IMR-90 (cell line): Measurements from ENCODE around the gene HCFC1R1. TPM values are rescaled to one million over a fixed set of nuclear protein-coding genes. Genes with fewer than 3 reads are reported as not detected.

ENCODE experiments used
- ATAC-seq: fragments of 200-7000 bp; cut with Tn5 transposase; 2 replicates; pipeline ENCODE4 v1.9.1; 2020; ENCODE audit warnings: low read depth, mild to moderate bottlenecking, moderate library complexity
- BruUV-seq: library from RNA; stranded (reverse); fragments of 400-500 nt; replicated peaks from 2 replicates; lab custom pipeline; 2021; lab: Mats Ljungman, UMichigan
- CTCF ChIA-PET: fragments of 300-600 bp; formaldehyde crosslinking; extraction: SDS; loops from one replicate; lab custom pipeline; 2021; ENCODE audit warnings: antibody characterized with exemption; lab: Yijun Ruan, JAX
- POLR2A ChIA-PET: fragments of 300-600 bp; sonication (Branson Sonifier 250); formaldehyde crosslinking; loops from one replicate; lab custom pipeline; 2022; ENCODE audit warnings: antibody characterized with exemption; ENCODE audit not compliant: unreplicated experiment; lab: Charles Lee
- DNase-seq: peaks from one replicate; pipeline ENCODE4 v3.0.0; 2013
- H2AFZ ChIP-seq: replicated peaks from 2 replicates; pipeline ENCODE3; 2013; ENCODE audit warnings: low read length, mild to moderate bottlenecking; ENCODE audit not compliant: poor library complexity
- H2AK5ac ChIP-seq: 2 replicates; pipeline ENCODE4 v1.6.1; 2013; ENCODE audit warnings: low read depth, low read length, inconsistent platforms
- H2AK9ac ChIP-seq: replicated peaks from 2 replicates; pipeline ENCODE3; 2013; ENCODE audit warnings: mild to moderate bottlenecking, low read depth, low read length, moderate library complexity; ENCODE audit not compliant: poor library complexity
- H2BK120ac ChIP-seq: 2 replicates; pipeline ENCODE4 v1.6.1; 2013; ENCODE audit warnings: low read depth, low read length, inconsistent platforms
- H2BK15ac ChIP-seq: 3 replicates; pipeline ENCODE4 v1.6.1; 2013; ENCODE audit warnings: low read depth, low read length, inconsistent platforms
- H2BK20ac ChIP-seq: 2 replicates; pipeline ENCODE4 v1.6.1; 2013; ENCODE audit warnings: low read depth, mild to moderate bottlenecking, inconsistent platforms, low read length, moderate library complexity
- H2BK5ac ChIP-seq: 2 replicates; pipeline ENCODE4 v1.6.1; 2013; ENCODE audit warnings: mild to moderate bottlenecking, low read depth, low read length, inconsistent platforms; ENCODE audit not compliant: poor library complexity, severe bottlenecking
- H3K14ac ChIP-seq: replicated peaks from 2 replicates; pipeline ENCODE4 v1.6.1; 2013; ENCODE audit warnings: low read depth, low read length, inconsistent platforms
- H3K18ac ChIP-seq: 2 replicates; pipeline ENCODE4 v1.6.1; 2013; ENCODE audit warnings: low read depth, low read length, control low read depth
- H3K23ac ChIP-seq: 2 replicates; pipeline ENCODE4 v1.6.1; 2013; ENCODE audit warnings: low read depth, low read length, inconsistent platforms
- H3K27ac ChIP-seq: 2 replicates; pipeline ENCODE4 v1.5.1; 2013; ENCODE audit warnings: mild to moderate bottlenecking, control low read depth, low read length; ENCODE audit not compliant: insufficient read depth
- H3K27me3 ChIP-seq: 2 replicates; pipeline ENCODE4 v1.6.1; 2013; ENCODE audit warnings: low read length; ENCODE audit not compliant: control insufficient read depth, insufficient read depth
- H3K36me3 ChIP-seq: 2 replicates; pipeline ENCODE4 v1.6.1; 2013; ENCODE audit warnings: low read length, mixed read lengths; ENCODE audit not compliant: control insufficient read depth, insufficient read depth
- H3K4ac ChIP-seq: 2 replicates; pipeline ENCODE4 v1.6.1; 2013; ENCODE audit warnings: low read depth, low read length, inconsistent platforms
- H3K4me1 ChIP-seq: 2 replicates; pipeline ENCODE4 v1.6.1; 2013; ENCODE audit warnings: low read length, mixed read lengths; ENCODE audit not compliant: control insufficient read depth, insufficient read depth
- H3K4me2 ChIP-seq: 2 replicates; pipeline ENCODE4 v1.6.1; 2013; ENCODE audit warnings: low read depth, mild to moderate bottlenecking, control low read depth, low read length, moderate library complexity
- H3K4me3 ChIP-seq: 2 replicates; pipeline ENCODE4 v1.5.1; 2013; ENCODE audit warnings: low read depth, mild to moderate bottlenecking, control low read depth, low read length, moderate library complexity; ENCODE audit not compliant: insufficient read depth
- H3K56ac ChIP-seq: 2 replicates; pipeline ENCODE4 v1.6.1; 2013; ENCODE audit warnings: low read length, inconsistent platforms; ENCODE audit not compliant: insufficient read depth; ENCODE audit errors: extremely low read depth
- H3K79me1 ChIP-seq, 2 experiments: 2 replicates each; pipeline ENCODE4 v1.6.1; 2013; ENCODE audit warnings: low read length in 2 of 2, inconsistent platforms in 1 of 2, low read depth in 1 of 2
- H3K9ac ChIP-seq: 2 replicates; pipeline ENCODE4 v1.6.1; 2013; ENCODE audit warnings: low read depth, low read length, control low read depth
- H3K9me1 ChIP-seq: 2 replicates; pipeline ENCODE4 v1.6.1; 2013; ENCODE audit warnings: low read length, inconsistent platforms; ENCODE audit not compliant: insufficient read depth
- H3K9me3 ChIP-seq: 2 replicates; pipeline ENCODE4 v1.6.1; 2013; ENCODE audit warnings: low read length; ENCODE audit not compliant: control insufficient read depth, insufficient read depth
- H4K20me1 ChIP-seq: 2 replicates; pipeline ENCODE4 v1.6.1; 2013; ENCODE audit warnings: low read length, inconsistent platforms; ENCODE audit not compliant: insufficient read depth
- H4K5ac ChIP-seq: 2 replicates; pipeline ENCODE4 v1.6.1; 2013; ENCODE audit warnings: mild to moderate bottlenecking, low read depth, low read length, control low read depth
- H4K8ac ChIP-seq, 2 experiments: 2 replicates each; pipeline ENCODE4 v1.6.1; 2013; ENCODE audit warnings: low read depth in 2 of 2, low read length in 2 of 2, control low read depth in 1 of 2, inconsistent platforms in 1 of 2
- H4K91ac ChIP-seq: 2 replicates; pipeline ENCODE4 v1.6.1; 2013; ENCODE audit warnings: low read depth, low read length, inconsistent platforms; ENCODE audit not compliant: insufficient read depth
- BHLHE40 ChIP-seq: fragments of 150-350 bp; IDR thresholded peaks from 2 replicates; pipeline ENCODE4 v1.6.1; 2016; ENCODE audit warnings: mild to moderate bottlenecking, low read depth, low read length
- CEBPB ChIP-seq: IDR thresholded peaks from 2 replicates; pipeline ENCODE4 v1.6.1; 2012; ENCODE audit warnings: low read depth, low read length, improper control_type of control experiment
- CHD1 ChIP-seq: IDR thresholded peaks from 2 replicates; pipeline ENCODE4 v1.6.1; 2012; ENCODE audit warnings: low read depth, low read length, improper control_type of control experiment
- FOS ChIP-seq: fragments of 150-350 bp; IDR thresholded peaks from 2 replicates; pipeline ENCODE4 v1.6.1; 2016; ENCODE audit warnings: low read depth, low read length
- MAFK ChIP-seq: IDR thresholded peaks from 2 replicates; pipeline ENCODE4 v1.6.1; 2012; ENCODE audit warnings: low read depth, low read length, improper control_type of control experiment
- MAZ ChIP-seq: IDR thresholded peaks from 2 replicates; pipeline ENCODE4 v1.6.1; 2012; ENCODE audit warnings: low read depth, mild to moderate bottlenecking, low read length, improper control_type of control experiment, moderate library complexity, borderline replicate concordance
- MXI1 ChIP-seq: IDR thresholded peaks from 2 replicates; pipeline ENCODE4 v1.6.1; 2012; ENCODE audit warnings: low read depth, mild to moderate bottlenecking, low read length, moderate library complexity, borderline replicate concordance
- NFE2L2 ChIP-seq: fragments of 150-350 bp; IDR thresholded peaks from 2 replicates; pipeline ENCODE4 v1.6.1; 2016; ENCODE audit warnings: low read depth, mild to moderate bottlenecking, low read length
- POLR2A ChIP-seq: IDR thresholded peaks from 2 replicates; pipeline ENCODE4 v1.6.1; 2012; ENCODE audit warnings: mild to moderate bottlenecking, low read depth, low read length
- RAD21 ChIP-seq: IDR thresholded peaks from 2 replicates; pipeline ENCODE4 v1.6.1; 2012; ENCODE audit warnings: low read length, improper control_type of control experiment
- RCOR1 ChIP-seq: IDR thresholded peaks from 2 replicates; pipeline ENCODE4 v1.6.1; 2012; ENCODE audit warnings: mild to moderate bottlenecking, low read length, improper control_type of control experiment; ENCODE audit not compliant: insufficient replicate concordance
- RFX5 ChIP-seq: IDR thresholded peaks from 2 replicates; pipeline ENCODE4 v1.8.0; 2012; ENCODE audit warnings: low read depth, mild to moderate bottlenecking, low read length, moderate library complexity
- SMC3 ChIP-seq: fragments of 150-350 bp; IDR thresholded peaks from 2 replicates; pipeline ENCODE4 v1.6.1; 2016; ENCODE audit warnings: low read depth, mild to moderate bottlenecking, antibody characterized with exemption, low read length, moderate library complexity
- WGBS, 2 experiments: methylation state at CpG; one replicate each; pipeline versions ENCODE4 v1.1.5 to v1.1.7; 2013; ENCODE audit warnings: missing lambda C conversion rate in 2 of 2; ENCODE audit not compliant: insufficient read length in 1 of 2; ENCODE audit errors: extremely low coverage in 2 of 2; 5-methylcytosine and 5-hydroxymethylcytosine counted together
- dilution Hi-C: fragments of 300-500 bp; cut with HindIII; formaldehyde crosslinking; loops from one replicate; pipeline ENCODE4 v1.14.3; 2018; ENCODE audit warnings: low sequenced_read_pairs; ENCODE audit not compliant: unreplicated experiment
- in situ Hi-C: fragments of 300-500 bp; cut with MboI; formaldehyde crosslinking; loops from 3 replicates; pipeline ENCODE4 v1.14.3; 2019; ENCODE audit warnings: low sequenced_read_pairs, inconsistent platforms, mixed read lengths
- intact Hi-C: fragments of 100-400 bp; cut with micrococcal nuclease; formaldehyde crosslinking; loops from 2 replicates; pipeline ENCODE4 v1.10.0; 2022
- polyA plus RNA-seq, 3 experiments: library from polyadenylated mRNA; depleted of rRNA; stranded (reverse); fragments of >200 nt; gene quantifications; 2 replicates each; pipeline ENCODE4 v1.2.3, GENCODE V29; 2012; ENCODE audit warnings: low replicate concordance in 1 of 3
- total RNA-seq: library from RNA; depleted of rRNA; stranded (reverse); fragments of >200 nt; gene quantifications from 2 replicates; pipeline ENCODE4 v1.2.3, GENCODE V29; 2012
- TF ChIP-seq, protein P1 (sequence below): fragments of 150-350 bp; IDR thresholded peaks from 2 replicates; pipeline ENCODE4 v1.6.1; 2017; ENCODE audit warnings: mild to moderate bottlenecking, antibody characterized with exemption, low read length, low read depth
- TF ChIP-seq, protein P2 (sequence below): fragments of 150-350 bp; IDR thresholded peaks from 2 replicates; pipeline ENCODE4 v1.6.1; 2016; ENCODE audit warnings: low read depth, mild to moderate bottlenecking, low read length, moderate library complexity, borderline replicate concordance
- TF ChIP-seq, protein P3 (sequence below): conservative IDR thresholded peaks from 2 replicates; pipeline ENCODE4 v1.5.1; 2012; ENCODE audit warnings: mild to moderate bottlenecking, low read depth, low read length, improper control_type of control experiment

Gene HCFC1R1
- total and polyA plus RNA-seq, 2 of the 4 experiments (the other 2 are of a cell fraction) = 7.2 to 57.9 TPM

DNA sequence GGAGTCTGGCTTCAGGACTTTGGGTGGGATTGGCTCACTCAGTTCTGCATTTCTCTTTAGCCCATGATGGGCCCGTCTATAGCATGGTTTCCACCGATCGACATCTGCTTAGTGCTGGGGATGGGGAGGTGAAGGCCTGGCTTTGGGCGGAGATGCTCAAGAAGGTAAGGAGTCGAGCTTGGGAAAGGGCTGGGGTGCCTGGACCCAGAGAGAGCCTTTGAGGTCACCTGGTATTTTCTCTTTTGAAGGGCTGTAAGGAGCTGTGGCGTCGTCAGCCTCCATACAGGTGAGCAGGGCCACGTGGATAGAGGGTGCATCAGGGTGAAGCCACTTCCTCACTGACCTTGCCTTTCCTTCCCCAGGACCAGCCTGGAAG lies 2.2 kb upstream of the HCFC1R1 start:
- H3K9ac ChIP-seq = no peak overlapping the region
- no CpG with 5 or more reads among the region's 8 CpGs for WGBS, 2 experiments
- peaks cover 13% of the 10 kb centered on the region; the same call in 1 of the 2 replicates for H3K27me3 ChIP-seq
- no TSS peak for BruUV-seq
- ATAC-seq (no peak), DNase-seq (no peak)
- H3K27ac ChIP-seq = no peak overlapping the region
- dilution Hi-C loops = no loop called here
- H3K9me3 ChIP-seq = no peaks in the 10 kb centered on the region
- H3K79me1 ChIP-seq = peaks cover 0 to 19% of the 10 kb centered on the region in 2 experiments; a peak in 2 of 4 replicates
- CTCF ChIA-PET = interaction anchor here (0.8 kb wide), 1 partner anchor 22 kb away, joined by 5 read pairs; no protein-coding TSS in a partner anchor
- H4K91ac ChIP-seq = no peak overlapping the region
- no peak overlapping the region for H3K56ac ChIP-seq
- H3K4me1 ChIP-seq = peaks cover 9% of the 10 kb centered on the region
- POLR2A ChIA-PET = no interaction called here
- intact Hi-C loops = no loop called here
- no peak overlapping the region for H4K8ac ChIP-seq
- H3K9me1 ChIP-seq = no peaks in the 10 kb centered on the region
- no peak overlapping the region for H2BK120ac ChIP-seq
- H3K36me3 ChIP-seq = peaks cover 22% of the 10 kb centered on the region
- no peak overlapping the region for H2AFZ ChIP-seq
- no peak overlapping the region for H2AK9ac ChIP-seq
- no peak overlapping the region for H2BK5ac ChIP-seq
- no peak overlapping the region for H3K14ac ChIP-seq
- H2BK20ac ChIP-seq = no peak overlapping the region
- no peak overlapping the region for H3K4ac ChIP-seq
- no peak overlapping the region for H4K5ac ChIP-seq
- in situ Hi-C loops = no loop called here
- H3K18ac ChIP-seq = no peak overlapping the region
- no peak overlapping the region for H2BK15ac ChIP-seq
- no peak for TF ChIP-seq FOS
- no peak for TF ChIP-seq MAZ
- TF ChIP-seq POLR2A = no peak
- TF ChIP-seq MXI1 = no peak
- no peak for TF ChIP-seq RFX5
- TF ChIP-seq, protein P1, sequence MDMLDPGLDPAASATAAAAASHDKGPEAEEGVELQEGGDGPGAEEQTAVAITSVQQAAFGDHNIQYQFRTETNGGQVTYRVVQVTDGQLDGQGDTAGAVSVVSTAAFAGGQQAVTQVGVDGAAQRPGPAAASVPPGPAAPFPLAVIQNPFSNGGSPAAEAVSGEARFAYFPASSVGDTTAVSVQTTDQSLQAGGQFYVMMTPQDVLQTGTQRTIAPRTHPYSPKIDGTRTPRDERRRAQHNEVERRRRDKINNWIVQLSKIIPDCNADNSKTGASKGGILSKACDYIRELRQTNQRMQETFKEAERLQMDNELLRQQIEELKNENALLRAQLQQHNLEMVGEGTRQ = no peak
- TF ChIP-seq, protein P2, sequence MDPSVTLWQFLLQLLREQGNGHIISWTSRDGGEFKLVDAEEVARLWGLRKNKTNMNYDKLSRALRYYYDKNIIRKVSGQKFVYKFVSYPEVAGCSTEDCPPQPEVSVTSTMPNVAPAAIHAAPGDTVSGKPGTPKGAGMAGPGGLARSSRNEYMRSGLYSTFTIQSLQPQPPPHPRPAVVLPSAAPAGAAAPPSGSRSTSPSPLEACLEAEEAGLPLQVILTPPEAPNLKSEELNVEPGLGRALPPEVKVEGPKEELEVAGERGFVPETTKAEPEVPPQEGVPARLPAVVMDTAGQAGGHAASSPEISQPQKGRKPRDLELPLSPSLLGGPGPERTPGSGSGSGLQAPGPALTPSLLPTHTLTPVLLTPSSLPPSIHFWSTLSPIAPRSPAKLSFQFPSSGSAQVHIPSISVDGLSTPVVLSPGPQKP = no peak
- TF ChIP-seq NFE2L2 = no peak
- TF ChIP-seq CHD1 = no peak
- no peak for TF ChIP-seq MAFK
- no peak for TF ChIP-seq RCOR1
- TF ChIP-seq, protein P3, sequence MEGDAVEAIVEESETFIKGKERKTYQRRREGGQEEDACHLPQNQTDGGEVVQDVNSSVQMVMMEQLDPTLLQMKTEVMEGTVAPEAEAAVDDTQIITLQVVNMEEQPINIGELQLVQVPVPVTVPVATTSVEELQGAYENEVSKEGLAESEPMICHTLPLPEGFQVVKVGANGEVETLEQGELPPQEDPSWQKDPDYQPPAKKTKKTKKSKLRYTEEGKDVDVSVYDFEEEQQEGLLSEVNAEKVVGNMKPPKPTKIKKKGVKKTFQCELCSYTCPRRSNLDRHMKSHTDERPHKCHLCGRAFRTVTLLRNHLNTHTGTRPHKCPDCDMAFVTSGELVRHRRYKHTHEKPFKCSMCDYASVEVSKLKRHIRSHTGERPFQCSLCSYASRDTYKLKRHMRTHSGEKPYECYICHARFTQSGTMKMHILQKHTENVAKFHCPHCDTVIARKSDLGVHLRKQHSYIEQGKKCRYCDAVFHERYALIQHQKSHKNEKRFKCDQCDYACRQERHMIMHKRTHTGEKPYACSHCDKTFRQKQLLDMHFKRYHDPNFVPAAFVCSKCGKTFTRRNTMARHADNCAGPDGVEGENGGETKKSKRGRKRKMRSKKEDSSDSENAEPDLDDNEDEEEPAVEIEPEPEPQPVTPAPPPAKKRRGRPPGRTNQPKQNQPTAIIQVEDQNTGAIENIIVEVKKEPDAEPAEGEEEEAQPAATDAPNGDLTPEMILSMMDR = no peak
- TF ChIP-seq CEBPB = no peak
- no peak for TF ChIP-seq BHLHE40
- no peak for TF ChIP-seq SMC3
- TF ChIP-seq RAD21 = no peak
- no peak overlapping the region for H3K4me3 ChIP-seq
- peaks cover 32% of the 10 kb centered on the region for H4K20me1 ChIP-seq
- H3K23ac ChIP-seq = no peak overlapping the region
- H2AK5ac ChIP-seq = no peak overlapping the region
- no peak overlapping the region for H3K4me2 ChIP-seq
